H1 (cell line): ENCODE data around the gene ENO3. TPM values are rescaled to one million over a fixed set of nuclear protein-coding genes. Genes with fewer than 3 reads are reported as not detected.
A peak's percentile ranks its signal among the peaks of the same experiment; 100 is the strongest.

ENCODE experiments used
- CTCF ChIA-PET: fragments of 300-600 bp; sonication (Branson Sonifier 250); formaldehyde crosslinking; loops from one replicate; lab custom pipeline; 2021; ENCODE audit not compliant: partially characterized antibody; lab: Charles Lee
- POLR2A ChIA-PET: fragments of 300-600 bp; sonication (Branson Sonifier 250); formaldehyde crosslinking; loops from one replicate; lab custom pipeline; 2021; ENCODE audit warnings: inconsistent platforms; ENCODE audit not compliant: partially characterized antibody; lab: Charles Lee
- DNase-seq, 2 experiments: peaks; one replicate each; pipeline versions ENCODE4 v3.0.0 to v3.0.0-alpha.2; 2010 to 2022; ENCODE audit warnings: low spot score in 2 of 2, low read depth in 1 of 2, mixed read lengths in 1 of 2
- FAIRE-seq: peaks from 2 replicates; lab custom pipeline; 2011; peaks lifted over from hg19 to GRCh38; lab: Jason Lieb, UNC
- H2AFZ ChIP-seq: 2 replicates; pipeline ENCODE4 v1.8.1; 2012; ENCODE audit warnings: low read length, inconsistent platforms
- H2AK5ac ChIP-seq: 2 replicates; pipeline ENCODE4 v1.6.1; 2013; ENCODE audit warnings: low read depth, low read length
- H2BK120ac ChIP-seq: replicated peaks from 2 replicates; pipeline ENCODE3; 2013; ENCODE audit warnings: low read depth, low read length, inconsistent platforms
- H2BK12ac ChIP-seq: 2 replicates; pipeline ENCODE4 v1.6.1; 2013; ENCODE audit warnings: low read depth, low read length
- H2BK15ac ChIP-seq: 2 replicates; pipeline ENCODE4 v1.6.1; 2013; ENCODE audit warnings: low read length
- H2BK20ac ChIP-seq: 2 replicates; pipeline ENCODE4 v1.6.1; 2013; ENCODE audit warnings: low read length
- H2BK5ac ChIP-seq: 2 replicates; pipeline ENCODE4 v1.6.1; 2013; ENCODE audit warnings: low read depth, low read length
- H3K14ac ChIP-seq: 2 replicates; pipeline ENCODE4 v1.6.1; 2013; ENCODE audit warnings: inconsistent platforms; ENCODE audit not compliant: insufficient read length
- H3K18ac ChIP-seq: 2 replicates; pipeline ENCODE4 v1.6.1; 2013; ENCODE audit warnings: low read length; ENCODE audit errors: extremely low read depth
- H3K23ac ChIP-seq: 2 replicates; pipeline ENCODE4 v1.6.1; 2013; ENCODE audit warnings: inconsistent platforms; ENCODE audit not compliant: insufficient read length
- H3K23me2 ChIP-seq: 2 replicates; pipeline ENCODE4 v1.6.1; 2013; ENCODE audit warnings: low read depth, low read length
- H3K27ac ChIP-seq: 2 replicates; pipeline ENCODE4 v1.6.1; 2011; ENCODE audit warnings: low read depth, low read length, inconsistent platforms
- H3K27me3 ChIP-seq, 4 experiments: replicated peaks in 1 of 4; 1 replicate in 1 of 4; 2 replicates in 3 of 4; pipeline versions ENCODE4 v1.6.1 to v1.8.1; 2011 to 2013; ENCODE audit warnings: low read length in 3 of 4, mild to moderate bottlenecking in 3 of 4, inconsistent platforms in 2 of 4, mixed read lengths in 2 of 4, moderate library complexity in 1 of 4; ENCODE audit not compliant: control insufficient read depth in 3 of 4, insufficient read depth in 3 of 4; ENCODE audit errors: extremely low read depth in 1 of 4
- H3K36me3 ChIP-seq, 4 experiments: 2 replicates each; pipeline versions ENCODE4 v1.6.1 to v1.8.1; 2011 to 2013; ENCODE audit warnings: mild to moderate bottlenecking in 4 of 4, low read length in 3 of 4, moderate library complexity in 2 of 4, control low read depth in 1 of 4, inconsistent platforms in 1 of 4; ENCODE audit not compliant: insufficient read depth in 4 of 4, control insufficient read depth in 2 of 4
- H3K4ac ChIP-seq: replicated peaks from 2 replicates; pipeline ENCODE3; 2013; ENCODE audit warnings: low read length, low read depth, mixed read lengths, inconsistent platforms; ENCODE audit not compliant: insufficient read length
- H3K4me1 ChIP-seq, 4 experiments: replicated peaks in 1 of 4; 1 replicate in 1 of 4; 2 replicates in 3 of 4; pipeline versions ENCODE4 v1.6.1 to v1.8.1; 2011 to 2013; ENCODE audit warnings: low read length in 3 of 4, inconsistent platforms in 2 of 4, mixed read lengths in 1 of 4; ENCODE audit not compliant: insufficient read depth in 4 of 4, control insufficient read depth in 3 of 4
- H3K4me2 ChIP-seq, 2 experiments: 2 replicates each; pipeline versions ENCODE4 v1.6.1 to v1.8.1; 2011 to 2013; ENCODE audit warnings: low read depth in 2 of 2, low read length in 2 of 2, control low read depth in 1 of 2, inconsistent platforms in 1 of 2, mild to moderate bottlenecking in 1 of 2; ENCODE audit not compliant: insufficient read depth in 1 of 2
- H3K4me3 ChIP-seq, 4 experiments: fragments of 200-600, 300-600 bp in 1 of 4; sonication (generic), shearing (Covaris generic), sonication (Bioruptor Twin) in 1 of 4; 2 replicates each; pipeline versions ENCODE4 v1.5.1 to v1.8.1; 2011 to 2016; ENCODE audit warnings: low read length in 4 of 4, low read depth in 3 of 4, control low read depth in 2 of 4, inconsistent platforms in 2 of 4, mild to moderate bottlenecking in 2 of 4, mixed read lengths in 1 of 4, moderate library complexity in 1 of 4; ENCODE audit not compliant: insufficient read depth in 2 of 4; ENCODE audit errors: extremely low read depth in 1 of 4
- H3K56ac ChIP-seq: replicated peaks from 2 replicates; pipeline ENCODE3; 2013; ENCODE audit warnings: low read depth, mild to moderate bottlenecking, mixed read lengths, low read length, inconsistent platforms; ENCODE audit not compliant: insufficient read length
- H3K79me1 ChIP-seq: 2 replicates; pipeline ENCODE4 v1.6.1; 2013; ENCODE audit warnings: low read depth, low read length, control low read depth
- H3K79me2 ChIP-seq, 2 experiments: 2 replicates each; pipeline versions ENCODE4 v1.6.1 to v1.8.1; 2012 to 2013; ENCODE audit warnings: low read length in 2 of 2, mild to moderate bottlenecking in 2 of 2, inconsistent platforms in 1 of 2; ENCODE audit not compliant: insufficient read depth in 2 of 2, control insufficient read depth in 1 of 2
- H3K9ac ChIP-seq, 4 experiments: replicated peaks in 1 of 4; 1 replicate in 1 of 4; 2 replicates in 3 of 4; pipeline versions ENCODE4 v1.6.1 to v1.8.1; 2011 to 2013; ENCODE audit warnings: low read depth in 3 of 4, low read length in 3 of 4, control low read depth in 2 of 4, mild to moderate bottlenecking in 2 of 4, moderate library complexity in 2 of 4, inconsistent platforms in 1 of 4; ENCODE audit errors: extremely low read depth in 1 of 4
- H3K9me3 ChIP-seq, 2 experiments: 2 replicates each; pipeline versions ENCODE4 v1.6.1 to v1.8.1; 2012 to 2013; ENCODE audit warnings: mild to moderate bottlenecking in 2 of 2, moderate library complexity in 2 of 2, control low read depth in 1 of 2, inconsistent platforms in 1 of 2, low read depth in 1 of 2, low read length in 1 of 2, mixed read lengths in 1 of 2; ENCODE audit not compliant: insufficient read depth in 2 of 2
- H4K20me1 ChIP-seq, 2 experiments: replicated peaks in 1 of 2; 2 replicates each; pipeline versions ENCODE3 to v1.8.1; 2011 to 2013; ENCODE audit warnings: inconsistent platforms in 2 of 2, low read length in 2 of 2, mild to moderate bottlenecking in 1 of 2; ENCODE audit not compliant: insufficient read depth in 2 of 2, control insufficient read depth in 1 of 2
- H4K5ac ChIP-seq: 2 replicates; pipeline ENCODE4 v1.6.1; 2013; ENCODE audit warnings: low read length, low read depth, mixed read lengths, inconsistent platforms; ENCODE audit not compliant: insufficient read length
- H4K8ac ChIP-seq: 2 replicates; pipeline ENCODE4 v1.8.0; 2013; ENCODE audit warnings: mild to moderate bottlenecking, moderate library complexity, low read length, inconsistent platforms; ENCODE audit not compliant: insufficient read depth; ENCODE audit errors: extremely low read depth
- H4K91ac ChIP-seq: replicated peaks from 2 replicates; pipeline ENCODE3; 2013; ENCODE audit warnings: low read length, mixed read lengths, inconsistent platforms; ENCODE audit not compliant: insufficient read length
- CREB1 ChIP-seq: IDR thresholded peaks from 2 replicates; pipeline ENCODE4 v1.6.1; 2012; ENCODE audit warnings: inconsistent platforms
- EGR1 ChIP-seq: IDR thresholded peaks from 2 replicates; pipeline ENCODE4 v1.6.1; 2011; ENCODE audit warnings: low read depth, low read length, borderline replicate concordance
- KDM4A ChIP-seq: IDR thresholded peaks from one replicate; pipeline ENCODE4 v1.7.1; 2012; ENCODE audit warnings: low read depth, mild to moderate bottlenecking, moderate library complexity, low read length, inconsistent platforms; ENCODE audit not compliant: severe bottlenecking
- POLR2AphosphoS5 ChIP-seq: IDR thresholded peaks from 2 replicates; pipeline ENCODE4 v1.6.1; 2011; ENCODE audit warnings: low read depth, low read length
- SIN3A ChIP-seq, 2 experiments: IDR thresholded peaks in 1 of 2; conservative IDR thresholded peaks in 1 of 2; 2 replicates each; pipeline ENCODE4 v1.6.1; 2011 to 2012; ENCODE audit warnings: low read length in 2 of 2, improper control_type of control experiment in 1 of 2, low read depth in 1 of 2, mild to moderate bottlenecking in 1 of 2
- SP2 ChIP-seq: IDR thresholded peaks from 2 replicates; pipeline ENCODE4 v1.6.1; 2012; ENCODE audit warnings: mild to moderate bottlenecking, low read length, inconsistent platforms
- SUZ12 ChIP-seq: fragments of 200-600 bp; sonication (generic); IDR thresholded peaks from 2 replicates; pipeline ENCODE4 v1.6.1; 2012; ENCODE audit warnings: mild to moderate bottlenecking, inconsistent platforms, low read length, moderate library complexity, mixed read lengths
- TBP ChIP-seq: IDR thresholded peaks from 2 replicates; pipeline ENCODE4 v1.6.1; 2011; ENCODE audit warnings: low read depth, low read length, improper control_type of control experiment
- WGBS, 2 experiments: shearing (Covaris generic) in 1 of 2; methylation state at CpG; one replicate each; pipeline versions ENCODE4 v1.1.6 to v1.1.7; 2013 to 2015; ENCODE audit warnings: low lambda C conversion rate in 2 of 2, mixed read lengths in 2 of 2, inconsistent platforms in 1 of 2, low coverage in 1 of 2, missing lambda C conversion rate in 1 of 2; ENCODE audit not compliant: insufficient replicate concordance in 2 of 2, insufficient coverage in 1 of 2, insufficient read length in 1 of 2; ENCODE audit errors: extremely low coverage in 1 of 2, missing lambda C conversion rate in 1 of 2; 5-methylcytosine and 5-hydroxymethylcytosine counted together
- polyA plus RNA-seq, 7 experiments: library from polyadenylated mRNA; depleted of rRNA in 3 of 7; stranded (reverse) in 5 of 7; unstranded in 2 of 7; fragments of >200 nt in 5 of 7; fragments of 200-250 nt in 2 of 7; gene quantifications; 1 replicate in 5 of 7; 2 replicates in 1 of 7; 4 replicates in 1 of 7; pipeline versions ENCODE4 v1.2.1 to v1.2.3, GENCODE V29; 2011 to 2013; ENCODE audit warnings: missing spikeins in 2 of 7, mixed read lengths in 2 of 7
- total RNA-seq: library from RNA; stranded (reverse); fragmentation: NEBNext Ultra II Directional; extraction: Animal tissue kit (Norgen Biotek cat#: 25700); gene quantifications from 2 replicates; pipeline ENCODE4 v1.2.1, GENCODE V29; 2021
- TF ChIP-seq, protein P1 (sequence below): IDR thresholded peaks from 2 replicates; pipeline ENCODE4 v1.6.1; 2012; ENCODE audit warnings: inconsistent platforms

ENO3 gene
- total and polyA plus RNA-seq, 2 of the 8 experiments (the other 6 are each of a cell fraction or from before 2014, with no cell fraction given) = 25.0 to 25.7 TPM

DNA sequence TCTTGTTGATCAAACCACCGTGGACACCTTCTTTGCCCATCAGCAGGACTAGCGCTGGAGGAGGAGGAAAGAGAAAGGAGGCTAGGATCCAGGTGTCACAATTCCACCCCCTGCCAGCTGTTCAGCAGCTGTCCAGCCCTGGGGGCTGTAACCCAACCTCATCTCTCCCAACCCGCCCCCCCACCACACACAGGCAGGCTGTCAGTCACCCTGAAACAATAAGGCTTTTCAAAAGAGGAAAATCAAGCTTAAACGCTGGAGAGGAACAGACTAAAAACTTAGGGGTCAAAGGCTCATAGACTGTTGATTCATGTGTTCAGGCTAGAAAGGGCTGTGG, 5.0 kb upstream of the ENO3 start:
- Histone ChIP-seq H2BK20ac (no peak overlapping the region), H3K4me2 (peak overlapping the region; percentile 67 to 95), H3K4me3 (peak overlapping the region in 2 of 4 experiments; percentile 75 to 97; a peak in 3 of 8 replicates), H3K4ac (no peak overlapping the region), H3K36me3 (peaks cover 8 to 42% (median 28%) of the 10 kb centered on the region in 4 experiments), H2BK12ac (no peak overlapping the region), H3K9me3 (no peaks in the 10 kb centered on the region), H2BK120ac (no peak overlapping the region), H3K27me3 (no peaks in the 10 kb centered on the region), H3K14ac (no peak overlapping the region), H4K5ac (no peak overlapping the region), H3K23me2 (peaks cover 22% of the 10 kb centered on the region), H3K18ac (no peak overlapping the region), H4K8ac (no peak overlapping the region; the same call in 1 of the 2 replicates), H2BK5ac (no peak overlapping the region), H2AFZ (no peak overlapping the region), H4K20me1 (peaks cover 16 to 23% of the 10 kb centered on the region in 2 experiments), H4K91ac (no peak overlapping the region), H2AK5ac (no peak overlapping the region), H3K79me1 (peaks cover 2% of the 10 kb centered on the region; the same call in 1 of the 2 replicates), H3K27ac (no peak overlapping the region), H3K23ac (no peak overlapping the region), H3K79me2 (peaks cover 8 to 55% of the 10 kb centered on the region in 2 experiments), H3K4me1 (peaks cover 4 to 10% (median 5%) of the 10 kb centered on the region in 4 experiments), H2BK15ac (no peak overlapping the region), H3K56ac (no peak overlapping the region), H3K9ac (no peak overlapping the region; a peak in 1 of 7 replicates)
- no peak for FAIRE-seq
- ChIA-PET CTCF (interaction anchor here (1.5 kb wide), 1 partner anchor 37 kb away, joined by 5 read pairs; no protein-coding TSS in a partner anchor), POLR2A (interaction anchor here (0.7 to 32.4 kb wide), 14 partner anchors 1 to 241 kb away, joined by 3 to 987 read pairs (median 10); partner anchors contain the start of genes C17orf107, CAMTA2, ENO3 and GP1BA)
- 78% methylated on average over 3 of the region's 4 CpGs; no CpG with 5 or more reads in 1 of the 2 experiments for WGBS, 2 experiments
- TF ChIP-seq, protein P1, sequence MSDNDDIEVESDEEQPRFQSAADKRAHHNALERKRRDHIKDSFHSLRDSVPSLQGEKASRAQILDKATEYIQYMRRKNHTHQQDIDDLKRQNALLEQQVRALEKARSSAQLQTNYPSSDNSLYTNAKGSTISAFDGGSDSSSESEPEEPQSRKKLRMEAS = no peak
- TF ChIP-seq SP2 = no peak
- TF ChIP-seq SIN3A (conservative IDR thresholded peaks at IDR 0.05 in 1 of 2, IDR thresholded peaks at IDR 0.05 in 1 of 2; ENCODE audit: low read depth in 1 of 2, low read length in 2 of 2) = 0 out of 4 replicates have a peak, but pooled peaks of 1 of the 2 experiments have one; percentile 25
- no peak for TF ChIP-seq CREB1
- TF ChIP-seq SUZ12 = no peak
- TF ChIP-seq EGR1 = no peak
- TF ChIP-seq TBP = no peak
- TF ChIP-seq KDM4A = no peak
- TF ChIP-seq POLR2AphosphoS5 = peak; percentile 49; the same call in 1 of the 2 replicates
- DNase-seq = no peak
